Skeletal muscle tissue (tissue), 4 donors: ENCODE results near the gene ACTR3. TPM values are rescaled to one million over a fixed set of nuclear protein-coding genes. Genes with fewer than 3 reads are reported as not detected.

Experiments used
- H3K27ac ChIP-seq: one replicate; pipeline ENCODE4 v1.7.0; 2013; ENCODE audit warnings: mild to moderate bottlenecking, low read depth, low read length, inconsistent platforms
- H3K27me3 ChIP-seq, 3 donors: one replicate each; pipeline ENCODE4 v1.7.0; 2013; ENCODE audit warnings: low read length in 3 of 3; ENCODE audit not compliant: control insufficient read depth in 3 of 3, insufficient read depth in 3 of 3
- H3K36me3 ChIP-seq, 3 donors: one replicate each; pipeline ENCODE4 v1.7.0; 2013; ENCODE audit warnings: low read length in 3 of 3; ENCODE audit not compliant: control insufficient read depth in 3 of 3, insufficient read depth in 3 of 3
- H3K4me1 ChIP-seq, 3 donors: one replicate each; pipeline ENCODE4 v1.7.0; 2013; ENCODE audit warnings: low read length in 3 of 3, mild to moderate bottlenecking in 3 of 3; ENCODE audit not compliant: control insufficient read depth in 3 of 3, insufficient read depth in 3 of 3
- H3K4me3 ChIP-seq, 3 donors: one replicate each; pipeline ENCODE4 v1.7.0; 2013; ENCODE audit warnings: low read length in 3 of 3
- H3K9ac ChIP-seq, 3 donors: one replicate each; pipeline ENCODE4 v1.7.0; 2013; ENCODE audit warnings: low read length in 3 of 3, mild to moderate bottlenecking in 3 of 3, moderate library complexity in 2 of 3, low read depth in 1 of 3
- H3K9me3 ChIP-seq, 3 donors: one replicate each; pipeline ENCODE4 v1.7.0; 2013; ENCODE audit warnings: low read length in 3 of 3; ENCODE audit not compliant: control insufficient read depth in 3 of 3
- total RNA-seq: library from RNA; depleted of rRNA; stranded (reverse); fragments of >200 nt; gene quantifications from one replicate; pipeline ENCODE4 v1.2.3, GENCODE V29; 2014
- donor health status: Osteomylitis.

Gene ACTR3
- total RNA-seq, 1 donor from 2014 or later = 40.7 TPM

- Histone ChIP-seq H3K27ac (no peak overlapping the region), H3K9me3 (no peaks in the 10 kb centered on the region), H3K36me3 (peaks cover 0 to 7% (median 6%) of the 10 kb centered on the region in 3 donors), H3K4me1 (peaks cover 0 to 3% (median 0%) of the 10 kb centered on the region in 3 donors), H3K4me3 (no peak overlapping the region), H3K27me3 (no peaks in the 10 kb centered on the region), H3K9ac (no peak overlapping the region)
These were observed 71.1 kb downstream of the ACTR3 start for GRCh38 chr2:113961000-113961399.

GRCh38 chr2:113962692-113963480, 73.0 kb downstream of the ACTR3 start:
- Histone ChIP-seq H3K9ac (no peak overlapping the region), H3K27ac (no peak overlapping the region), H3K9me3 (no peaks in the 10 kb centered on the region), H3K27me3 (no peaks in the 10 kb centered on the region), H3K4me1 (peaks cover 0 to 3% (median 0%) of the 10 kb centered on the region in 3 donors), H3K4me3 (no peak overlapping the region), H3K36me3 (peaks cover 0 to 4% (median 0%) of the 10 kb centered on the region in 3 donors)

GRCh38 chr2:113963965-113964364, 74.1 kb downstream of the ACTR3 start:
- Histone ChIP-seq H3K9me3 (no peaks in the 10 kb centered on the region), H3K9ac (no peak overlapping the region), H3K36me3 (peaks cover 0 to 4% (median 0%) of the 10 kb centered on the region in 3 donors), H3K27me3 (no peaks in the 10 kb centered on the region), H3K4me3 (no peak overlapping the region), H3K4me1 (peaks cover 0 to 3% (median 0%) of the 10 kb centered on the region in 3 donors), H3K27ac (no peak overlapping the region)

- no peak overlapping the region for H3K9ac ChIP-seq
- H3K36me3 ChIP-seq = peaks cover 0 to 4% (median 0%) of the 10 kb centered on the region in 3 donors
- H3K4me3 ChIP-seq = no peak overlapping the region
- H3K4me1 ChIP-seq = peaks cover 0 to 3% (median 0%) of the 10 kb centered on the region in 3 donors
- H3K27me3 ChIP-seq = no peaks in the 10 kb centered on the region
- no peak overlapping the region for H3K27ac ChIP-seq
- no peaks in the 10 kb centered on the region for H3K9me3 ChIP-seq
These were observed 74.5 kb downstream of the ACTR3 start for GRCh38 chr2:113964436-113964835.

GRCh38 chr2:113965228-113965627, 75.3 kb downstream of the ACTR3 start:
- Histone ChIP-seq H3K27ac (no peak overlapping the region), H3K36me3 (peaks cover 0 to 4% (median 0%) of the 10 kb centered on the region in 3 donors), H3K27me3 (no peaks in the 10 kb centered on the region), H3K9me3 (no peaks in the 10 kb centered on the region), H3K9ac (no peak overlapping the region), H3K4me3 (no peak overlapping the region), H3K4me1 (peaks cover 0 to 3% (median 0%) of the 10 kb centered on the region in 3 donors)

- Histone ChIP-seq H3K27me3 (no peaks in the 10 kb centered on the region), H3K4me1 (peaks cover 0 to 3% (median 0%) of the 10 kb centered on the region in 3 donors), H3K27ac (no peak overlapping the region), H3K4me3 (no peak overlapping the region), H3K9me3 (no peaks in the 10 kb centered on the region), H3K36me3 (peaks cover 0 to 1% (median 0%) of the 10 kb centered on the region in 3 donors), H3K9ac (no peak overlapping the region)
These were observed 75.8 kb downstream of the ACTR3 start for GRCh38 chr2:113965644-113966043.

- H3K27me3 ChIP-seq = no peaks in the 10 kb centered on the region
- H3K9me3 ChIP-seq = no peaks in the 10 kb centered on the region
- H3K4me3 ChIP-seq = no peak overlapping the region
- no peaks in the 10 kb centered on the region for H3K36me3 ChIP-seq
- no peak overlapping the region for H3K27ac ChIP-seq
- no peak overlapping the region for H3K9ac ChIP-seq
- peaks cover 0 to 3% (median 0%) of the 10 kb centered on the region in 3 donors for H3K4me1 ChIP-seq
These were observed 76.3 kb downstream of the ACTR3 start for GRCh38 chr2:113966171-113966570.

GRCh38 chr2:113966832-113967231, 76.9 kb downstream of the ACTR3 start:
- Histone ChIP-seq H3K4me1 (peaks cover 0 to 3% (median 0%) of the 10 kb centered on the region in 3 donors), H3K4me3 (no peak overlapping the region), H3K36me3 (no peaks in the 10 kb centered on the region), H3K9ac (no peak overlapping the region), H3K9me3 (no peaks in the 10 kb centered on the region), H3K27ac (no peak overlapping the region), H3K27me3 (no peaks in the 10 kb centered on the region)

GRCh38 chr2:113967272-113967671, 77.4 kb downstream of the ACTR3 start:
- H3K27me3 ChIP-seq = no peaks in the 10 kb centered on the region
- H3K4me1 ChIP-seq = peaks cover 0 to 3% (median 0%) of the 10 kb centered on the region in 3 donors
- H3K27ac ChIP-seq = no peak overlapping the region
- H3K9ac ChIP-seq = no peak overlapping the region
- H3K4me3 ChIP-seq = no peak overlapping the region
- H3K9me3 ChIP-seq = no peaks in the 10 kb centered on the region
- no peaks in the 10 kb centered on the region for H3K36me3 ChIP-seq

- no peaks in the 10 kb centered on the region for H3K9me3 ChIP-seq
- no peak overlapping the region for H3K4me3 ChIP-seq
- H3K4me1 ChIP-seq = no peaks in the 10 kb centered on the region
- no peak overlapping the region for H3K27ac ChIP-seq
- peaks cover 0 to 5% (median 3%) of the 10 kb centered on the region in 3 donors for H3K36me3 ChIP-seq
- no peaks in the 10 kb centered on the region for H3K27me3 ChIP-seq
- no peak overlapping the region for H3K9ac ChIP-seq
These were observed 82.9 kb downstream of the ACTR3 start for GRCh38 chr2:113972766-113973165.
